Transverse colon (tissue), 4 donors: ENCODE results near the gene AWAT2. TPM values are rescaled to one million over a fixed set of nuclear protein-coding genes. Genes with fewer than 3 reads are reported as not detected.
A peak's percentile ranks its signal among the peaks of the same experiment; 100 is the strongest.

Experiments used
- DNase-seq: peaks from one replicate; pipeline ENCODE4 v3.0.0-alpha.2; 2019
- H3K27ac ChIP-seq, 4 donors: fragments of 200-600 bp; sonication (generic); 2 replicates each; pipeline ENCODE4 v1.5.1; 2016 to 2018; ENCODE audit warnings: inconsistent platforms in 4 of 4
- H3K27me3 ChIP-seq: fragments of 200-600 bp; sonication (generic); 2 replicates; pipeline ENCODE4 v1.5.1; 2017; ENCODE audit warnings: inconsistent platforms
- H3K36me3 ChIP-seq, 4 donors: fragments of 200-600 bp; sonication (generic); 2 replicates each; pipeline ENCODE4 v1.5.1; 2017 to 2019; ENCODE audit warnings: inconsistent platforms in 4 of 4
- H3K4me1 ChIP-seq, 4 donors: fragments of 200-600 bp; sonication (generic); 2 replicates each; pipeline ENCODE4 v1.5.1; 2017 to 2020; ENCODE audit warnings: inconsistent platforms in 4 of 4
- H3K4me3 ChIP-seq, 4 donors: fragments of 200-600 bp; sonication (generic); 1 replicate in 1 of 4; 2 replicates in 3 of 4; pipeline versions ENCODE4 v1.5.1 to v1.6.1; 2017 to 2019; ENCODE audit warnings: inconsistent platforms in 4 of 4
- H3K9me3 ChIP-seq, 2 donors: fragments of 200-600 bp; sonication (generic); 2 replicates each; pipeline ENCODE4 v1.5.1; 2017 to 2019; ENCODE audit warnings: inconsistent platforms in 2 of 2
- CTCF ChIP-seq, 5 experiments: fragments of 200-600 bp in 3 of 5; fragments of 450-650 bp in 2 of 5; sonication (generic) in 3 of 5; IDR thresholded peaks; 1 replicate in 2 of 5; 2 replicates in 3 of 5; pipeline ENCODE4 v1.5.1; 2016 to 2017; ENCODE audit warnings: antibody characterized with exemption in 5 of 5, inconsistent platforms in 3 of 5, mild to moderate bottlenecking in 2 of 5, moderate library complexity in 1 of 5
- EP300 ChIP-seq: sonication (generic); formaldehyde crosslinking; IDR thresholded peaks from one replicate; pipeline ENCODE4 v1.6.1; 2017; ENCODE audit warnings: antibody characterized with exemption, low read depth
- POLR2A ChIP-seq: fragments of 450-650 bp; IDR thresholded peaks from one replicate; pipeline ENCODE4 v1.6.1; 2016; ENCODE audit warnings: antibody characterized with exemption, mild to moderate bottlenecking, moderate library complexity
- POLR2AphosphoS5 ChIP-seq, 3 donors: sonication (generic); formaldehyde crosslinking; IDR thresholded peaks; one replicate each; pipeline ENCODE4 v1.6.1; 2016; ENCODE audit warnings: antibody characterized with exemption in 3 of 3
- WGBS, 2 donors: methylation state at CpG; one replicate each; pipeline ENCODE4 v1.1.5; 2018; ENCODE audit warnings: low coverage in 1 of 2; 5-methylcytosine and 5-hydroxymethylcytosine counted together
- in situ Hi-C, 4 donors: fragments of 200-750 bp; cut with MboI; loops; one replicate each; pipeline versions ENCODE4 v1.15.0 to v1.15.1; 2017; ENCODE audit warnings: low sequenced_read_pairs in 3 of 4, low pct_ligation_motif_present in 1 of 4, low pct_unique_long_range_greater_than_20kb in 1 of 4
- intact Hi-C: fragments of 100-400 bp; cut with DNase I; formaldehyde crosslinking; loops from one replicate; pipeline ENCODE4 v1.15.1; 2023; ENCODE audit warnings: low total_unique reads
- total RNA-seq, 4 donors: library from RNA; depleted of rRNA; stranded (reverse); fragments of >200 nt; gene quantifications; one replicate each; pipeline ENCODE4 v1.1.0, GENCODE V29; 2016

AWAT2 gene
- total RNA-seq, 4 donors from 2014 or later: not detected

DNA sequence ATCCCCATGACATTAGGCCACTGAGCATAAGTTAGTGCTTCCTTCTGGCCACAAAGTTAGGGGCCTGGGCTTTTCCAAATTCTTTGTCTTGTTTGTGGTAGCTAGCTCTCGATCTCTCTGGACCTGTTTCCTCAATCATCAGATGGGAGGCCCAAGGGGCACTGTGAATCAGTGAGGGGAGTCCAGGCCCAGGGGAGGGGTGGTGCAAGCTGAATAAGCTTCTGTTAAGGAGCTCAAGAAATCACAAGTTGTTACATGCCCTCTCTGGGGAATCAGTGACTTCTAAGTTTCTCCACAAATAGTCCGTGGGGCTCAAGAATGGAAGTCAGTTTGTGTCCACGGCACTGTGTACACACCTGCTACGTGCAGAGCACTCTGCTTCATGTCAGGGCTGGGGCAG is 15.1 kb downstream of the AWAT2 start:
- in situ Hi-C loops: loop anchor here in 2 of 4 donors (25.0 kb wide), 1 partner anchor 497 kb away; no protein-coding TSS in a partner anchor
- Histone ChIP-seq H3K27ac (no peak overlapping the region), H3K4me1 (no peaks in the 10 kb centered on the region), H3K4me3 (no peak overlapping the region), H3K36me3 (no peaks in the 10 kb centered on the region), H3K27me3 (no peaks in the 10 kb centered on the region), H3K9me3 (no peaks in the 10 kb centered on the region)
- intact Hi-C loops: no loop called here
- WGBS, 2 donors: 68% methylated on average over 4 of the region's 4 CpGs; no CpG with 5 or more reads in 1 of the 2 donors
- no peak for DNase-seq
- no peak for TF ChIP-seq POLR2AphosphoS5 (IDR thresholded peaks at IDR 0.05)
- no peak for TF ChIP-seq CTCF (IDR thresholded peaks at IDR 0.05)
- no peak for TF ChIP-seq POLR2A
- no peak for TF ChIP-seq EP300

DNA sequence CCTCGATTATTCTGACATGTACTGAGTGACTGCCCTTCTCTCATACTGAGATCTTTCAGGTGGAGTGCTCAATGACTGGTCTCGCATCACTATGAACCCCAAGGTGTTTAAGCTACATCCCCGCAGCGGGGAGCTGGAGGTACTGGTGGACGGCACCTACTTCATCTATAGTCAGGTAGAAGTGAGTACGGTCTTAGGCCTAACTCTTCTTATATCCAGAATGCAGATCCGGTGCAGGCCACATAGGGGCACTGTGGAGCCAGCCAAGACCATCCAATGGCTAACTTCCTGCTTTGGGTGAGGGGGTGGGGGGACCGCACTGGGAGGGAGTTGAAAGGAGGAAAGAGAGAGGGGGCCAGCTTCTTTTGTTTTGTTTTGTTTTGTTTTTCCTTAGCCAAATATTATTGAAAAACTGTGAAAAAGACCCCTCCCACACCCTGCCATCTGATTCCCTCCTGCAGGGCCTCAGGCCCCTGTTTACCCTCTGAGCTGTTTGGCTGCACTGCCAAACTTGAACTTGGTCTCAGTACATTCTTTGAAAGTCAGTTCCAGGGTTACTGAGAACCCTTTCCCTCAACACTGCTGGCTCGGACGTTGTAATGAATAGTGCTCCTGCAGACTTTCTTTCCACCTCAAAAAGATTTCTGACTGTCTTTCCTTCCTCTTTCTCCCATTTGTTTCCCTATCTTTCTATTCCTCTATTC is 16.2 kb downstream of the AWAT2 start:
- Histone ChIP-seq H3K36me3 (no peaks in the 10 kb centered on the region), H3K4me3 (no peak overlapping the region), H3K27ac (no peak overlapping the region), H3K4me1 (no peaks in the 10 kb centered on the region), H3K27me3 (no peaks in the 10 kb centered on the region), H3K9me3 (no peaks in the 10 kb centered on the region)
- in situ Hi-C loops (loop anchor here in 2 of 4 donors (25.0 kb wide), 1 partner anchor 496 kb away; no protein-coding TSS in a partner anchor), intact Hi-C loops (no loop called here)
- TF ChIP-seq CTCF (IDR thresholded peaks at IDR 0.05) (peak in 4 of 5 experiments; percentile 16 to 43 (median 31)), POLR2AphosphoS5 (IDR thresholded peaks at IDR 0.05) (no peak)
- DNase-seq: no peak
- 67 to 100% methylated on average over 2 to 10 of the region's 10 CpGs for WGBS, 2 donors

- Histone ChIP-seq H3K9me3 (no peaks in the 10 kb centered on the region), H3K4me3 (no peak overlapping the region), H3K4me1 (no peaks in the 10 kb centered on the region), H3K36me3 (no peaks in the 10 kb centered on the region), H3K27me3 (no peaks in the 10 kb centered on the region), H3K27ac (no peak overlapping the region)
- WGBS, 2 donors: 60% methylated on average over 2 of the region's 2 CpGs; no CpG with 5 or more reads in 1 of the 2 donors
- no peak for DNase-seq
- in situ Hi-C loops (loop anchor here in 2 of 4 donors (25.0 kb wide), 1 partner anchor 495 kb away; no protein-coding TSS in a partner anchor), intact Hi-C loops (no loop called here)
- TF ChIP-seq CTCF (IDR thresholded peaks at IDR 0.05) (no peak), POLR2A (no peak), EP300 (no peak), POLR2AphosphoS5 (IDR thresholded peaks at IDR 0.05) (no peak)
These were observed 16.9 kb downstream of the AWAT2 start for GRCh38 chrX:70032792-70033191.

- Histone ChIP-seq H3K36me3 (no peaks in the 10 kb centered on the region), H3K27ac (no peak overlapping the region), H3K4me1 (no peaks in the 10 kb centered on the region), H3K4me3 (no peak overlapping the region), H3K9me3 (no peaks in the 10 kb centered on the region), H3K27me3 (no peaks in the 10 kb centered on the region)
- 9% methylated on average over 4 of the region's 4 CpGs; no CpG with 5 or more reads in 1 of the 2 donors for WGBS, 2 donors
- peak; percentile 35 to 68 (median 59) for TF ChIP-seq CTCF (IDR thresholded peaks at IDR 0.05)
- no peak for TF ChIP-seq EP300
- intact Hi-C loops: loop anchor here (1.0 kb wide), 1 partner anchor 42 kb away; no protein-coding TSS in a partner anchor
- in situ Hi-C loops: loop anchor here in 2 of 4 donors (25.0 kb wide), 1 partner anchor 493 kb away; no protein-coding TSS in a partner anchor
- peak; percentile 13 for DNase-seq
These were observed 19.4 kb downstream of the AWAT2 start for GRCh38 chrX:70030301-70030767.
